Measurements from ENCODE around the gene NR2F2.

Gene NR2F2

GRCh38 chr15:96330450-96331143 lies at the start of gene NR2F2:
Gene NR2F2, plus strand, starts transcription at chr15:96330700. Its CDS starts 1,406 bp downstream, at chr15:96332106.
- peak; percentile 85 for DNase-seq

GRCh38 chr15:96285305-96285704 lies 45.2 kb upstream of the NR2F2 start:
- DNase-seq = peak; percentile 62

GRCh38 chr15:96285729-96286254 lies 44.7 kb upstream of the NR2F2 start:
- peak; percentile 86 for DNase-seq

- DNase-seq = no peak
These were observed 39.8 kb upstream of the NR2F2 start for GRCh38 chr15:96290679-96291078.

GRCh38 chr15:96292635-96293034 lies 37.9 kb upstream of the NR2F2 start:
- no peak for DNase-seq

- no peak for DNase-seq
These were observed 37.1 kb upstream of the NR2F2 start for GRCh38 chr15:96293441-96293840.

GRCh38 chr15:96294766-96295165 lies 35.7 kb upstream of the NR2F2 start:
- no peak for DNase-seq

GRCh38 chr15:96296264-96296663 lies 34.2 kb upstream of the NR2F2 start:
- peak; percentile 3 for DNase-seq

- no peak for DNase-seq
These were observed 32.7 kb upstream of the NR2F2 start for GRCh38 chr15:96297783-96298182.

- DNase-seq = no peak
These were observed 32.3 kb upstream of the NR2F2 start for GRCh38 chr15:96298217-96298616.

GRCh38 chr15:96300836-96301235 lies 29.7 kb upstream of the NR2F2 start:
- DNase-seq = no peak

- no peak for DNase-seq
These were observed 26.9 kb upstream of the NR2F2 start for GRCh38 chr15:96303503-96304056.

GRCh38 chr15:96304839-96305238 lies 25.7 kb upstream of the NR2F2 start:
- DNase-seq = no peak

GRCh38 chr15:96306321-96306720 lies 24.2 kb upstream of the NR2F2 start:
- no peak for DNase-seq

- DNase-seq = no peak
These were observed 22.6 kb upstream of the NR2F2 start for GRCh38 chr15:96307856-96308394.

GRCh38 chr15:96309143-96309660 lies 21.3 kb upstream of the NR2F2 start:
- no peak for DNase-seq

- no peak for DNase-seq
These were observed 19.1 kb upstream of the NR2F2 start for GRCh38 chr15:96311256-96311955.

- DNase-seq = no peak
These were observed 18.6 kb upstream of the NR2F2 start for GRCh38 chr15:96311956-96312294.

GRCh38 chr15:96312641-96313335 lies 17.7 kb upstream of the NR2F2 start:
- DNase-seq = no peak

- no peak for DNase-seq
These were observed 16.0 kb upstream of the NR2F2 start for GRCh38 chr15:96314518-96314917.

GRCh38 chr15:96314963-96315362 lies 15.5 kb upstream of the NR2F2 start:
- DNase-seq = no peak

- no peak for DNase-seq
These were observed 13.4 kb upstream of the NR2F2 start for GRCh38 chr15:96316953-96317629.

Data from MV-4-11 (cell line).